ENCODE measurements around the gene RABL3.

- TF ChIP-seq REST (IDR thresholded peaks at IDR 0.05; ENCODE audit: borderline replicate concordance in 1 of 2, low read depth in 1 of 2, low read length in 2 of 2) (no peak), HDAC2 (CRISPR knock-in tag; IDR thresholded peaks at IDR 0.05) (no peak)
- TF ChIP-seq, protein P1, sequence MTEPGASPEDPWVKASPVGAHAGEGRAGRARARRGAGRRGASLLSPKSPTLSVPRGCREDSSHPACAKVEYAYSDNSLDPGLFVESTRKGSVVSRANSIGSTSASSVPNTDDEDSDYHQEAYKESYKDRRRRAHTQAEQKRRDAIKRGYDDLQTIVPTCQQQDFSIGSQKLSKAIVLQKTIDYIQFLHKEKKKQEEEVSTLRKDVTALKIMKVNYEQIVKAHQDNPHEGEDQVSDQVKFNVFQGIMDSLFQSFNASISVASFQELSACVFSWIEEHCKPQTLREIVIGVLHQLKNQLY (CRISPR knock-in tag; IDR thresholded peaks at IDR 0.05): no peak
Measured at GRCh38 chr3:120769436-120769835, 27.1 kb upstream of the RABL3 start.

Measured in HepG2 (cell line).